OCI-LY7 (cell line): ENCODE data around the gene FHL3. TPM values are rescaled to one million over a fixed set of nuclear protein-coding genes. Genes with fewer than 3 reads are reported as not detected.

Experiments used
- BruUV-seq: library from RNA; stranded (reverse); fragments of 400-500 nt; replicated peaks from 2 replicates; lab custom pipeline; 2021; lab: Mats Ljungman, UMichigan
- CTCF ChIA-PET: fragments of 300-600 bp; sonication (Branson Sonifier 250); formaldehyde crosslinking; loops from one replicate; lab custom pipeline; 2022; ENCODE audit warnings: antibody characterized with exemption; ENCODE audit not compliant: unreplicated experiment; lab: Charles Lee
- POLR2A ChIA-PET: fragments of 300-600 bp; sonication (Branson Sonifier 250); formaldehyde crosslinking; loops from one replicate; lab custom pipeline; 2022; ENCODE audit warnings: antibody characterized with exemption; lab: Charles Lee
- DNase-seq: peaks from one replicate; pipeline ENCODE4 v3.0.0-alpha.2; 2015; ENCODE audit warnings: low spot score
- H2AFZ ChIP-seq: fragments of 200-600 bp; sonication (generic), shearing (Covaris generic); 2 replicates; pipeline ENCODE4 v1.6.1; 2014; ENCODE audit warnings: mild to moderate bottlenecking, antibody characterized with exemption, low read length, moderate library complexity
- H3K27ac ChIP-seq: fragments of 200-600 bp; sonication (generic); 2 replicates; pipeline ENCODE4 v1.5.1; 2014; ENCODE audit warnings: mixed run types, low read depth, mild to moderate bottlenecking, moderate library complexity, low read length, inconsistent platforms; ENCODE audit not compliant: poor library complexity, severe bottlenecking
- H3K36me3 ChIP-seq: fragments of 200-600 bp; sonication (generic); 2 replicates; pipeline ENCODE4 v1.6.1; 2014; ENCODE audit warnings: mild to moderate bottlenecking, antibody characterized with exemption, low read length, moderate library complexity, mixed read lengths; ENCODE audit not compliant: insufficient read depth
- H3K4me1 ChIP-seq: fragments of 200-600 bp; sonication (generic); 2 replicates; pipeline ENCODE4 v1.5.1; 2014; ENCODE audit warnings: mild to moderate bottlenecking, low read length; ENCODE audit not compliant: insufficient read depth, poor library complexity, severe bottlenecking
- H3K4me2 ChIP-seq: fragments of 200-600 bp; sonication (generic); 2 replicates; pipeline ENCODE4 v1.6.1; 2014; ENCODE audit warnings: mild to moderate bottlenecking, low read length
- H3K4me3 ChIP-seq: fragments of 200-600 bp; sonication (generic); 2 replicates; pipeline ENCODE4 v1.5.1; 2014; ENCODE audit warnings: mild to moderate bottlenecking, low read depth, low read length; ENCODE audit not compliant: poor library complexity, severe bottlenecking
- H3K79me2 ChIP-seq: fragments of 200-600 bp; sonication (generic); 2 replicates; pipeline ENCODE4 v1.6.1; 2016; ENCODE audit warnings: low read depth, mild to moderate bottlenecking, low read length, moderate library complexity, mixed read lengths; ENCODE audit not compliant: insufficient read depth
- H3K9me2 ChIP-seq: fragments of 200-600 bp; sonication (generic); 2 replicates; pipeline ENCODE4 v1.6.1; 2016; ENCODE audit warnings: mild to moderate bottlenecking, low read length, mixed read lengths; ENCODE audit not compliant: insufficient read depth
- H3K9me3 ChIP-seq: fragments of 200-600 bp; sonication (generic); 2 replicates; pipeline ENCODE4 v1.6.1; 2014; ENCODE audit warnings: mild to moderate bottlenecking, mixed run types, low read length, mixed read lengths
- H4K20me1 ChIP-seq: fragments of 200-600 bp; sonication (generic); 2 replicates; pipeline ENCODE4 v1.6.1; 2014; ENCODE audit warnings: mild to moderate bottlenecking, antibody characterized with exemption, low read length, moderate library complexity, mixed read lengths; ENCODE audit not compliant: insufficient read depth
- EZH2phosphoT487 ChIP-seq: fragments of 200-600 bp; sonication (generic); IDR thresholded peaks from 2 replicates; pipeline ENCODE4 v1.6.1; 2018; ENCODE audit warnings: low read depth, borderline replicate concordance, mild to moderate bottlenecking, mixed run types, antibody characterized with exemption, low read length, moderate library complexity, mixed read lengths
- intact Hi-C: fragments of 100-400 bp; cut with micrococcal nuclease; formaldehyde crosslinking; loops from one replicate; pipeline ENCODE4 v1.10.0; 2022; ENCODE audit not compliant: unreplicated experiment
- total RNA-seq, 2 experiments: library from RNA; depleted of rRNA in 1 of 2; stranded (reverse); fragments of >200 nt in 1 of 2; shearing (Covaris generic) in 1 of 2; gene quantifications; 2 replicates each; pipeline ENCODE4 v1.2.3, GENCODE V29; 2014 to 2022
- TF ChIP-seq, protein P1 (sequence below): fragments of 200-600 bp; sonication (generic); conservative IDR thresholded peaks from 2 replicates; pipeline ENCODE4 v1.5.1; 2014; ENCODE audit warnings: mild to moderate bottlenecking, antibody characterized with exemption, low read length, moderate library complexity, mixed read lengths

Gene FHL3
- total RNA-seq, 2 experiments from 2014 or later: 0.63 to 1.8 TPM

DNA sequence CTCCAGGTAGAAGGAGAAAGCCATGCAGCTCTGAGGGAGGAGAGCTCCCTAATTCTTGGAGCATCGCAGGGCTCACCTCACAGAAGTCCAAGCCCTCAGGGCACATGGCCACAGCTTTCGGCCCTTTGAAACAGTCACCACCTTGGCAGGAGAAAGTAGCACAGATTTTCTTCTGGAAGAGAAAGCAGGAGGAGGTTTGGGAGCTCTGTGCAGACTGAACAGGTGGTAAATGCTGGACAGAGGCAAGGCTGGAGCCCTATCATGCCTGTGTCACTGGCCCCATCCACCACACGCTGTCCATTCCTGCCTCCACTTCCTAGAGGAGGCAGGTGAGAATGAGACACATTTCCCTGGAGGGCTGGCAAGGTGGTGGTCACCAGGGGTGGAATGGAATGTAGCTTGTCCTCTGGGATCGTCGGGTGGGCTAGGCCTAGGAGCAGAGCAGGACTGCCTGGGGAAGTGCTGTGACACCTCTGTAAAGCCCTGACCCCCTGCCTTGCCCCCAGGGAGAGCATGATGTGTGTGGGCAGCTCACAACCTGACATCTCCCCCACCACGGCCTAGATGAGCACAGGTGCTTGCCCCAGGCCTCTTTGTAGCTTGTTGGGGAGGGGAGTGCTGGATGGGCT is 55.7 kb downstream of the FHL3 start:
- TF ChIP-seq, protein P1, sequence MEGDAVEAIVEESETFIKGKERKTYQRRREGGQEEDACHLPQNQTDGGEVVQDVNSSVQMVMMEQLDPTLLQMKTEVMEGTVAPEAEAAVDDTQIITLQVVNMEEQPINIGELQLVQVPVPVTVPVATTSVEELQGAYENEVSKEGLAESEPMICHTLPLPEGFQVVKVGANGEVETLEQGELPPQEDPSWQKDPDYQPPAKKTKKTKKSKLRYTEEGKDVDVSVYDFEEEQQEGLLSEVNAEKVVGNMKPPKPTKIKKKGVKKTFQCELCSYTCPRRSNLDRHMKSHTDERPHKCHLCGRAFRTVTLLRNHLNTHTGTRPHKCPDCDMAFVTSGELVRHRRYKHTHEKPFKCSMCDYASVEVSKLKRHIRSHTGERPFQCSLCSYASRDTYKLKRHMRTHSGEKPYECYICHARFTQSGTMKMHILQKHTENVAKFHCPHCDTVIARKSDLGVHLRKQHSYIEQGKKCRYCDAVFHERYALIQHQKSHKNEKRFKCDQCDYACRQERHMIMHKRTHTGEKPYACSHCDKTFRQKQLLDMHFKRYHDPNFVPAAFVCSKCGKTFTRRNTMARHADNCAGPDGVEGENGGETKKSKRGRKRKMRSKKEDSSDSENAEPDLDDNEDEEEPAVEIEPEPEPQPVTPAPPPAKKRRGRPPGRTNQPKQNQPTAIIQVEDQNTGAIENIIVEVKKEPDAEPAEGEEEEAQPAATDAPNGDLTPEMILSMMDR: no peak
- no peak for TF ChIP-seq EZH2phosphoT487
- Histone ChIP-seq H3K9me2 (no peaks in the 10 kb centered on the region), H3K4me2 (no peak overlapping the region), H3K4me3 (no peak overlapping the region), H3K36me3 (no peaks in the 10 kb centered on the region), H3K27ac (no peak overlapping the region), H4K20me1 (no peaks in the 10 kb centered on the region), H3K4me1 (peaks cover 56% of the 10 kb centered on the region), H3K9me3 (no peaks in the 10 kb centered on the region), H3K79me2 (no peaks in the 10 kb centered on the region), H2AFZ (no peak overlapping the region)
- ChIA-PET CTCF (no interaction called here), POLR2A (interaction anchor here (0.7 to 4.0 kb wide), 6 partner anchors 10 to 129 kb away, joined by 3 to 27 read pairs (median 4); no protein-coding TSS in a partner anchor)
- intact Hi-C loops: no loop called here
- no peak for DNase-seq
- BruUV-seq: no TSS peak

DNA sequence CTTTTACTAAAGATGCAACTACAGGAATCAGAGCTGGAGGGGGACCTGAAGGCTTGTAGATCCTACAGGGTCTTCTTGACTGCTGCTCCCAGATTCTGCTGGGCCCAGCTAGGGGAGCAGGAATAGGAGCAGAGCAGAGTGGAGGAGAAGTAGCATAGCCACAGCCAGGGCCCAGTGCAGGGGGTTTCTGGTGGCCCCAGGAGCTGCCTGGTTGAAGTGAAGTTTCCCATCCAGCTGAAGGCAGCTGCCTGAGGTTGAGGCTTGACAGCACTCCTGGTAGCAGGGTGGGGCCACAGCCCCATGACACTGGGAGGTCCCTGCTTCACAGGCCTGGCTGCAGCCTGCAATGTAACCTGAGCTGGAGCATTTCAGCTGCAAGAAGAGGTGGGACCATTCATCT is 56.5 kb downstream of the FHL3 start:
- Histone ChIP-seq H3K27ac (peak overlapping the region; percentile 38), H3K36me3 (no peaks in the 10 kb centered on the region), H3K4me3 (no peak overlapping the region), H3K9me2 (no peaks in the 10 kb centered on the region), H3K4me1 (peaks cover 56% of the 10 kb centered on the region), H3K79me2 (no peaks in the 10 kb centered on the region), H2AFZ (peak overlapping the region; percentile 96; the same call in 1 of the 2 replicates), H4K20me1 (no peaks in the 10 kb centered on the region), H3K4me2 (no peak overlapping the region), H3K9me3 (no peaks in the 10 kb centered on the region)
- POLR2A ChIA-PET: interaction anchor here (0.6 to 4.0 kb wide), 6 partner anchors 11 to 103 kb away, joined by 3 to 27 read pairs (median 6); no protein-coding TSS in a partner anchor
- no TSS peak for BruUV-seq
- intact Hi-C loops: no loop called here
- TF ChIP-seq EZH2phosphoT487: no peak
- DNase-seq: no peak
- CTCF ChIA-PET: interaction anchor here (1.3 kb wide), 1 partner anchor 23 kb away, joined by 3 read pairs; no protein-coding TSS in a partner anchor

DNA sequence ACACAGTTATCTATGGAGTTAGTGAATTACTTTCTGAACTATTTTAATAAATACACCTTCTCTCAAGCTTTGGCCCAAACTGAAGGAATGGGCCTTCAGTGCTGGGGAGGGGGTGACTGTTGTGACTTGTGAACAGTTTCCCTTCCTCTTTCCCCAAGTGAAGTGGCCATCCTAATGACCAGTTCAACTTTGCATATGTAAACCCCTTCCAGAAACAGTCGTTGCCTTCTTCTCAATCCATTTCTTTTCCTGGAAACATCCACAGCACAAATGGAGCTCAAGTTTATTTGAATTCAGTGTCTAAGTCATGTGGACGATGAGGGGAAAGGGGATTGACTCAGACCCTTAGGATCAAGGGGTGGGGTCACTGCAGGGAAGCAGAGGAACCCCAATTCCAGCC is 57.1 kb downstream of the FHL3 start:
- no peak for TF ChIP-seq EZH2phosphoT487
- TF ChIP-seq, protein P1: no peak
- Histone ChIP-seq H3K27ac (peak overlapping the region; percentile 38), H3K4me3 (peak overlapping the region; percentile 75), H2AFZ (peak overlapping the region; percentile 96), H3K4me2 (peak overlapping the region; percentile 92), H3K36me3 (no peaks in the 10 kb centered on the region), H4K20me1 (no peaks in the 10 kb centered on the region), H3K4me1 (peaks cover 56% of the 10 kb centered on the region), H3K79me2 (no peaks in the 10 kb centered on the region), H3K9me3 (no peaks in the 10 kb centered on the region), H3K9me2 (no peaks in the 10 kb centered on the region)
- BruUV-seq: no TSS peak
- DNase-seq: no peak
- intact Hi-C loops: no loop called here
- POLR2A ChIA-PET: interaction anchor here (0.7 to 4.0 kb wide), 11 partner anchors 9 to 659 kb away, joined by 3 to 27 read pairs (median 4); no protein-coding TSS in a partner anchor
- CTCF ChIA-PET: interaction anchor here (1.3 kb wide), 1 partner anchor 22 kb away, joined by 3 read pairs; no protein-coding TSS in a partner anchor
